Left colon (tissue), 2 donors: ENCODE measurements around the gene ESPNL. TPM values are rescaled to one million over a fixed set of nuclear protein-coding genes. Genes with fewer than 3 reads are reported as not detected.

Experiments used
- ATAC-seq: fragments of 200-7000 bp; cut with Tn5 transposase; one replicate; pipeline ENCODE4 v1.9.1; 2020; ENCODE audit warnings: mild to moderate bottlenecking, moderate library complexity
- DNase-seq, 2 donors: peaks; one replicate each; pipeline ENCODE4 v3.0.0-alpha.2; 2020
- intact Hi-C, 2 donors: fragments of 100-400 bp; cut with DNase I in 1 of 2; cut with micrococcal nuclease in 1 of 2; formaldehyde crosslinking; loops; one replicate each; pipeline versions ENCODE4 v1.11.2 to v1.14.0; 2022; cut with DNase I, micrococcal nuclease
- total RNA-seq, 2 donors: library from RNA; stranded (reverse); fragmentation: NEBNext Ultra II Directional; extraction: Animal tissue kit (Norgen Biotek cat#: 25700); gene quantifications; one replicate each; pipeline ENCODE4 v1.2.1, GENCODE V29; 2021
- donor health status: DM: no; HTN: no; CAD: no.
- donor health status: DM: yes; HTN: yes; CAD: no.

The ESPNL gene
- total RNA-seq, 2 donors from 2014 or later: 0.06 to 0.25 TPM

DNA sequence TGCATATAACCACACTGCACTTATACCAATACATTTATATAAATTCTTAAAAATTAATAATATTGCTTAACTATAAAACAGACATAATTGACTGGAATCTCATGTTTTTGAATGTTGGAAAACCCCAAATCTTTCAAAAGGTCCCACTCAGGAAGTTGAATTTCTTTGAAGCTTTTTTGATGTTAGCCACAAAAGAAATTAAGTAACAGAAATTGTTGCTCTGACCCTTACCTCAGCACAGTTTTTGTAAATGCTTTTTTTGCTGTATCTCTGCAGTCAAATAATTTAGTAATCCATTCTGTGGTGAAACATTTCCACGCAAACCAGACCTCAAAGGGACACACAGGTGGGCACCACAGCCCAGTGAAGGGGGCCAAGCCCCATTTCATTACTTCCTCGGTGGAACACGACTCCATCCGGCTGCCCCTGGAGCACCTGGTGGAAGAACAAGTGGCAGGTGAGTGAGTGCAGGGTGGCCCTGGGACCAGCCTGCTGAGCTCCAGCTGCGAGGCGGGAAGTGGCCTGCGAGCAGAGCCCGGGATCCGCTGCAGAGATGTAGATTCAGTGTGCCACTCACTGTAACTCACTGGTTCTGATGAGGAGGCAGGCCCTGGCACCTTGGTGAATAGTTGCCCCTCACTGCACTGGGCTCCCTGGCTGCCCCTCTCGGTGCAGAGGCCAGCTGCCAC, 31.0 kb upstream of the ESPNL start:
- ATAC-seq: no peak
- no peak for DNase-seq
- intact Hi-C loops: no loop called here

DNA sequence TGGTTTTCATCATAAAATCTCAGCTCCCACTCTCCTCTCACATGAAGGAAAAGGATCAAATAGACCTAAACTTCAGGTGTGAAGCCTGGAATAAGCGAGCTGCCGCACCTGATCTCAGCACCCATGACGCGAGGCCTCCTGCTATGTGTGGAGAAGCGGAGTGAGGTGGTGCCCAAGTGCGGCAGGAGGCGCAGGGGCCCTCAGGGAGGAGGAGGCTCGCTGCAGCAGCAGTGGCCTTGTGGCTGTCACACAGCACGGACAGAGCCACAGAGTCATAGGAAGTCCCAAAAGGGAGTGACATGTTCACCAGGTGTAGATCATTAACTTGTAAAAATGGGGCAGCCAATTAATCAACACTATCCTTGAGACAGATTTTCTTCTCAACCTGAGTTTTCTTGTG, 30.3 kb upstream of the ESPNL start:
- DNase-seq: no peak
- ATAC-seq: no peak
- intact Hi-C loops: no loop called here

DNA sequence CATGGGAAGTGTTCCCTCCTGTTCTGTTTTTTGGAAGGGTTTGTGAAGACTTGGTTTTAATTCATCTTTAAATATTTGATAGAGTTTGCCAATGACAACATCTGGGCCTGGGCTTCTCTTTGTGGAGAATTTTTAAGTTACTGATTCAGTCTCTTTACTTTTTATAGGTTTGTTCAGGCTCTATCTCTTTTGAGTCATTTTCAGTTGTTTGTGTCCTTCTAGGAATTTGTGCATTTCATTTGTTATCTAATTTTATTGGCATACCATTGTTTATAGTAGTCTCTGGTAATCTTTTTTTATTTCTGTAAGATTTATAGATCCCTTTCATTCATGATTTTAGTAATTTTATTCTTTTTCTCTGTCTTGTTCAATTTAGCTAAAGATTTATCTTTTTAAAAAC, 24.7 kb upstream of the ESPNL start:
- DNase-seq: no peak
- no peak for ATAC-seq
- intact Hi-C loops: no loop called here

DNA sequence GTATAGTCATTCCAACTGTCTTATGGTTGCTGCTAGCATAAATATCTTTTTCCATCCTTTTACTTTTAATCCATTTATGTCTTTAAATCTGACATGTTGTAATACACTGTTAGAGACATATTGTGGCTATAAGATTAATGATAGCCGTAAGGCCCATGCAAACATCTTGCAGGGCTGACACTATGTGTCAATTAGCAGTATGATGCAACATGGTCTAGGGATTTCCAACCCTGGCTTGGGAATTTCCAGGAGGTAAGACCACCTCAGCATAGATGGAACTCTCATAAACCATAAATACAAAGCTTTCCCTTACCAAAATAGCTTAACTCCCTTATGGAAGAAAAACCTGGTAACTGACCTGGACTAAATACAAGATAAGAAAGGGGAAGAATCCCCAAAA, 22.8 kb upstream of the ESPNL start:
- ATAC-seq (no peak), DNase-seq (no peak)
- intact Hi-C loops: no loop called here

DNA sequence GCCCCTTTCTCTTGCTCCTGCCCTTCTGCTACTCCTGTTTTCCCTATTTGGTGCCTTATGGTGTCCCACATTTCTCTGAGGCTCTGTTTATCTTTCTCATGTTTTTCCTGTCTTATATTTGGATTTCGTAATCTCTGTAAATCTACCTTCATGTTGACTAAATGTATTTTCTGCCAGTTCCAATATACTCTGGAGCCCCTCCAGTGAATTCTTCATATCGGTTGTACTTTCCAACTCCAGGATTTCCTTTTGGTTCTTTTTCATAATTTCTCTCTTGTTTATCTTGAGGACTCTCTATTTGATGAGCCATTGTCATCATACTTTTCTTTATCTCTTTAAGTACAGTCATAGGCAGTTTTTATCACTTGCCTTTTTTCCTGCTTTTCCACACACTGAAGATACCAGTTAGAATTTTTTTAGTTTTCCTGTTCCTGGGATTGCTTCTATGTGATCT, 20.2 kb upstream of the ESPNL start:
- intact Hi-C loops: no loop called here
- DNase-seq (no peak), ATAC-seq (no peak)

DNA sequence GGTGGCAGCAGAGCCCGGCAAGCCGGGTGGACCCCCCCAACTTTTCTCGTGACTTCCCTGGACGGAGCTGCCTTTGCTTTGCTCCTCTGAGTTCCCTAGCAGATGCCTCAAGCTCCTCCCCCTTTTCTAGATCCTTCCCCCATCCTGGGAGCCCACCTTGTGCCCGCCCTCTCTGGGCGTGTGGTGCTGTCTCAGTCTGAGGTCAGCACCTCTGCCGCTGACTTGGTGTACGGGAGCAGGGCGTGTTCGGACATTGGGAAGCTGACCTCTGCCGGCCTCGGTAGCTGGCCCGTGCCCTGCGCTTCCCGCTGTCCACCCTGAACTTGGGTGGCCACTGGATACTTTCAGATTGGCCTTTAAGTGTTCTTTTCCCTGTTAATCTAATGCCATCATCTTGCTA, 19.6 kb upstream of the ESPNL start:
- ATAC-seq: no peak
- intact Hi-C loops: no loop called here
- DNase-seq: no peak

DNA sequence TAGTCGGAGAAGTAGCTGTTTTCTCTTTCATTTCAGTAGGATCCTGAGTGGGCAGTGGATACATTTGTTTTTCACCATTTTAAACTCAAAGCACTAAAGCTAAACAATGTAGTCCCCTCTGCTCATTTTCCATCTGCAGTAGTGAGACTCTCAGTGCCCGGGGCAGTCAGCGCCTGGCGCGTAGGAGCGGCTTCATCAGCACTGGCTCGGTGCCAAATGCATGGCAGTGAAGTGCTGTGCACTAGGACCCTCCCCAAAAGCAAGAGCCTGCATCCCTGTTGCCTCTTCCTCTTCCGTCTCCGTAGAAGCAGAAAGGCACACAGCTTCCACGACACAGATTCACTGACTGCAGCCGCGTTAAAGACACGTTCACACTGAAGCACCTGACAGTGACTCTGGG, 19.0 kb upstream of the ESPNL start:
- no peak for DNase-seq
- no peak for ATAC-seq
- intact Hi-C loops: no loop called here

DNA sequence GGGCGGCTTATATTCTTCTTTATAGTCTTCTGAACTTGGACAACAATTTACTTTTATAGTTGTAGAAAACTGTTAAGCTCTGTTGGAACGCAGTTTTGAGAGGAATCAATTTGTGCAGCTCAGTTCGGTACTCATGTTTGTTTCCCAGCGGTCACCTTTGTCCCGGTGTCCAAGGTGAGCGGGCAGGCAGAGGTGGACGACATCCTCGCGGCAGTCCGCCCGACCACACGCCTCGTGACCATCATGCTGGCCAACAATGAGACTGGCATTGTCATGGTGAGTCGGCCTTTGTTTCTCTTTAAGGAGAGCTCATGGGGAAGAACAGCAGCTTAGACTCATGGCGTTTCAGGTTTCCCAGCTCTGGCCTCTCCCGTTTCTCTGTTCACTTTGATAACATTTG, 18.6 kb upstream of the ESPNL start:
- ATAC-seq: no peak
- intact Hi-C loops: no loop called here
- no peak for DNase-seq

DNA sequence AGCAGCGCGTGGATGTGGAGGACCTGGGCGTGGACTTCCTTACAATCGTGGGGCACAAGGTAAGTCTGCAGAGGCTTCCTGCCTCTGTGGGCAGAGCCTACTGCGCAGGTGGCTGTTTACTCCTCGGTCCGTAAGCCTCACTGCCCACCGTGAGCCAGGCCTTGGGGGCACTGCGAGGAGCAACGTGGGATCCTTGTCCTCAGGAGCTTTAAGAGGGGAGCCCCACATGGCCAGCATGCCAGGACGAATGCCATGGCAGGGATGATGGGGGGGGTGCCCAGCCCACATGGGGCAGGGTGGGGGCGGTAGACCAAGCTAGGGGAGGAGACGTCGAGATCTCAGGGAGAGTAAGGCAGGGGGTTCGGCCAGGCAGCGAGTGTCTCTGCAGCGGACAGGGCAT, 18.0 kb upstream of the ESPNL start:
- DNase-seq (no peak), ATAC-seq (no peak)
- intact Hi-C loops: no loop called here

DNA sequence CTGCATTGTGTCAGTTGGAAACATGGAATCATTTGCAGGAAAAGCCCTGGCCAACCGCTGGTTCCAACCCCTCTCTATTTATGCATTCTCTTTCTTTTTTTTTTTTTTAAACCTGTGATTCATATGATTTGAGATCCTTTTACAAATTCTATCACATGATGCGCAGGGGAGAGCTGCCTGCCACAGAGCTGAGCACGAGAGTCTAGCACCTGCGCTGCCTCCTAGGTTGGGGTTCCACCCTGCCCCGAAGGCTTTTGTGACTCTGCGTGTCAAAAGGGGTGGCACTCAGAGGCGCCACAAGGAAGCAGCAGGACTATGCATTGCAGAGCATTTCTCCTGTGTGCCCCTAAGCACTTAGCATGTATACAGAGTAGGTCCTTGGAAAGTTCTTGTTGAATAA, 17.3 kb upstream of the ESPNL start:
- ATAC-seq: no peak
- no peak for DNase-seq
- intact Hi-C loops: no loop called here

DNA sequence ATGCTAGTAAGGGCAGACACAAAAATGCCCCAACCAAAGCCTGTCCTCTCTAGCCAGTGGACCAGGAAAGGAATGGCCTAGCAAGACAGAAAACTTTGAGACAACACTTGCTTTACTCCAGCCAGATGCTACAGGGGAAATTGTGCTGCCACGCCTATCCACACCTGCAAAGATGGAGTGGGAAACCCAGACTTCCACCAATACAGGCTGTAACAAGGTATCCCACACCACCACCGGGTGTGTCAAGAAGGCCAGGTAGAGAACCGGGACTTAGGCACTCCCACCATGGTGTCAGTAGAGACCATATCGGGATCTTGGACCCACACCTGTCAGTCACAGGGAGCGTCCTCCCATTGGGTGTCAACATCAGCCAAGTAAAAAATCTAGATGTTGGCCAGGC, 16.2 kb upstream of the ESPNL start:
- intact Hi-C loops: no loop called here
- DNase-seq: no peak
- no peak for ATAC-seq

DNA sequence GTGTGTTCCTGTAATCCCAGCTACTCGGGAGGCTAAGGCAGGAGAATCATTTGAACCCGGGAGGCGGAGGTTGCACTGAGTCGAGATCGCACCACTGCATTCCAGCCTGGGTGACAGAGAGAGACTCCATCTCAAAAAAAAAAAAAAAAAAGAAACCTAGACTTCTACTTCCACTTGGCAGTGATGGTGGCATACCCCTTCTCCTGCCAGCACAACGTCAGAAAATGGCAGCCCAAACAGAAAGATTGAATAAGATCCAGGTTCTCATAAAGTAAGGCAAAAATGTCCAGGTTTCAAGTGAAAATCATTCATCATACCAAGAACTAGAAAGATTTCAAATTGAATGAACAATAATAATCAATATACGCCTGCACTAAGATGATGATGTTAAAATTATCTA, 15.4 kb upstream of the ESPNL start:
- DNase-seq (no peak), ATAC-seq (no peak)
- intact Hi-C loops: no loop called here

DNA sequence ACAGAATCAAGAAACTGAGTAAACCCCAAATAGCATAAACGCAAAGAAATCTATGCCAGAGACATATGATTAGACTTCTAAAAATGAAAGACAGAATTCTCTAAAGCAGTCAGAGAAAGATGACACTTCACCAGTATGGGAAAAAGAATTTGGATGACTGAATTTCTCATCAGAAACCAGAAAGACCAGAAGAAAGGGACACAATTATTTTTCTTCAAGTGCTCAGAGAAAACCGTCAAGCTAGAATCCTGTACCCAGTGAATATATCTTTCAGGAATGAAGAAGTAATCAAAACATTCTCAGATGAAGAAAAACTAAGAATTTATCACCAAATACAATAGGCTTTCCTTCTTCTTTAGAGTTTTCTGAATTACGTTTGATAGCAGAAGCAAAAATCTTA, 14.2 kb upstream of the ESPNL start:
- ATAC-seq (no peak), DNase-seq (no peak)
- intact Hi-C loops: no loop called here

DNA sequence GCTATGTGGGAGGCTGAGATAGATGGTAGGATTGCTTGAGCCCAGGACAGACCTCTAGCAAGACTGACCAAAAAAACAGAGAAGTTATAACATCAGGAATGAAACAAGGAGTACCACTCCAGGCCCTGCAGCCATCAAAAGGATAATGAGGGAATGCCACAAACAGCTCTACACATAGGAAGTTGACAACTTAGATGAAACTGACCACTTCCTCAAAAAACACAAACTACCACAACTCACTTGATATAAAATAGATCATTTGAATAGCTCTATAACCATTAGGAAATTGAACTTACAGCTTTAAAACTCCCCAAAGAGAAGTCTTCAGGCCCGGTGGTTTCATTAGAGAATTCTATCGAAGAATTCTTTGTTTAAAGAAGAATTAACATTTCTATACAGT, 12.9 kb upstream of the ESPNL start:
- ATAC-seq (no peak), DNase-seq (no peak)
- intact Hi-C loops: no loop called here

DNA sequence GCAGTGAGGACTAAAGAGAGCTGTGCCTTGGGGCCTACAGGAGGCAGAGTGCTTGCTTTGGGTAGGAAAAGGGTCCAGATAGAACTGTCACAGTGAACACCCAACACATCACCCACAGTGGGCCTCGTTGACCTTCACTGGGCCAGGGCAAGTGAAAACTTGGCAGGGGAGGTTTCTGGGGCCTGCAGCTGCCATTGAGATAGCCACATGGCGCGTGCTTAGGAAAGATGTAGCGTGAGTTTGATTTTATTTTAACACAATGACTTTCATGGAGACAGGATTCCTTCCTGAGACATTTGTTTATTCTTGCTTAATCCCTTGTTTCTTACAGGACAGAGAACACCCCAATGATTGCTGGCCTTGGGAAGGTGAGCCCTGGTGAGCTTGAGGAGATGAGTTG, 9.3 kb upstream of the ESPNL start:
- intact Hi-C loops: no loop called here
- no peak for DNase-seq
- ATAC-seq: no peak

DNA sequence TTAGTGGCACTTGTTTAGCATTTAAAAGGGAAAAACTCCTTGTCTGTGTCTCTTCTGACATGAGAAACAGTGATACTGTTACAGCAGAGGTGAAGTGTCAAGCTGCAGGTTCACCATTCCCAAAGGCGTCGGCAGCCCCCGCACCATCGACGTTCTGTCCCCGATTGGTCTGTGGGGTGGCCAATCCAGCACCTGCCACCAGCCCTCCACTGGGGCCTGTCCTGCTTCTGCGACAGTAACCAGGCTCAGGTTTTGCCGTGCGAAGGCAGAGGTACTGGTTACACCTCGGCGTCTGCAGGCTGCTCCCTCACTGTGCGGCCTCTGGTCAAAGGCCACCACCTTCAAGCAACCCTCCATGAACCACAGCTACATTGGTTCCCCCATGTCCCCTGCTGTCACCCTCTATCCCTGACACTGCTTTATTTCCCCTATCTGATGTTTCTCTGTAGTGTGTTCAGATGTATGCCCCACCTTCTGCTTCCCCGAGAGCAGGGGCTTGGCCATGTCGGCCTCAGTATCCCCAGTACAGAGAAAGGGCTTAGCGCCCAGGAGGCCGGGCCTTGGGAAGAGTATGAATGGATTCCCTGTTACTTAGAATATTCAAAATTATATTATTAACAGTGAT, 8.6 kb upstream of the ESPNL start:
- intact Hi-C loops: no loop called here
- no peak for DNase-seq

DNA sequence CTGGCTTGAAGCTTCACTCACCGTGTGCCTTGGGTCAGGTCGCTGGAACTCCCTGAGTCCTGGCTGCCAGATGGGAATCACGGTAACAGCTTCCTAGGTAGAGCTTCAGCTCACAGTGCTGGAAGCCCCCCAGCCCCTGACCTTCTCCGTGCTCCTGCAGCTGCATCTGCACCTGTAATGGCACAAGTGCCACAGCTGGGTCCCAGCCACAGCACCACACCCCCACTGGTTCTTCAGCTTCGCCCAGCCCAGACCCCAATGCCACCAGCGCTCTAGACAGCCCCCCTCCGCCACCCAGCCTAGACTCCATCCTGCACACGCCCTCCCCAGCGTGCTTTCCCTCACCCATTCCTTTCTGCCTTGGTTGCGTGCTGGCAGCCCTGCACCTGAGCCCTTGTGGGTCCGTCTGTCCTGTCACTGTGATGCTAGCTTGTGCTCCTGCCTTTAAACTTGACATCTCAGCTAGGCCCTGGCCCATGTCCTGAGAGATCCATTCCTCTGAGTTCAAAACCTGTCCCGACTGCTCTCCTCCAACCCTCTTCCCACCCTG, 7.6 kb upstream of the ESPNL start:
- intact Hi-C loops: no loop called here
- no peak for ATAC-seq
- DNase-seq: no peak

More for the DNA sequence above, 8.6 kb upstream of the ESPNL start:
- no peak for ATAC-seq

DNA sequence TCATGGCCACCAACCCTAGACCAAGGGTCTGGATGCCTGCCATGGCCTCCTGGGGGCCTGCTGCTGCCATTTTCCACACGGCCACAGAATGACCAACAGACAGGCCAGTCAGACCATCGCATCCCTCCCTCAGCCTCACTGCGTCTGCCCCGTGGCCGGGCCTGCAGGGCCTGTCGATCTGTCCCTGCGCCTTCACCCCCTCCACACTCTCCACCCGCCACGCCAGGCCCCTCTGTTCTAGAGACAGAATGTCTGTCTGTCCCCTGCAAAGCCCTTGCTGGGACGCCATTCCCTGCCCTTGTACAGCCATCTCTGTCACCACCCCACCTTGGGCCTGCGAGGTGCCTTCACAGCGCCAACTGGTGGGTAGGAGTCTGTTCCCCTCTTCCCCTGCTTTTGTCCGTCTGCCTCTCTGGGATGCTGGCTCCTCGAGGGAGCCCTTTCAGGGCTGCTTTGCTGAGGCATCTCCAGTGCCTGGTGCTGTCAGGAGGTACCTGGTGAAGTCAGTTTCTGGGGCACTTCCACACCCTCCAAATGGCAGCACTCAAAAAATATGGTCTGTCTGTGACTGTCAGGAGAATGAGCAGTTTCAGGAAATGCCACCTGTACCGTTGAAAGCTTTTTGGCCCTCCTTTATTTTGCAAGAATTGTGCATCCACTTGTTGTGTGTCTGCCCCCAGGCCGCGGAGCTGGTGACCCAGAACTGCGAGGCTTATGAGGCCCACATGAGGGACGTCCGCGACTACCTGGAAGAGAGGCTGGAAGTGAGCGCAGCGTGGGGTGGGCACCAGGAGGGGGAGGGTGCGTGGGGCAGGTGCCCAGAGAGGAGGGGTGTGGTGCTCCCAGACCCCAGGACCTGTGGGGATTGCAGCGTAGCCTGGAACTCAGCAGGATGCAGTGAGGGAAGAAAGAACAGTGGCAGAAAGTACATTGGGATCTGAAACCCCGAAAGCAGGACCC, 6.7 kb upstream of the ESPNL start:
- intact Hi-C loops: no loop called here
- DNase-seq (no peak), ATAC-seq (no peak)

DNA sequence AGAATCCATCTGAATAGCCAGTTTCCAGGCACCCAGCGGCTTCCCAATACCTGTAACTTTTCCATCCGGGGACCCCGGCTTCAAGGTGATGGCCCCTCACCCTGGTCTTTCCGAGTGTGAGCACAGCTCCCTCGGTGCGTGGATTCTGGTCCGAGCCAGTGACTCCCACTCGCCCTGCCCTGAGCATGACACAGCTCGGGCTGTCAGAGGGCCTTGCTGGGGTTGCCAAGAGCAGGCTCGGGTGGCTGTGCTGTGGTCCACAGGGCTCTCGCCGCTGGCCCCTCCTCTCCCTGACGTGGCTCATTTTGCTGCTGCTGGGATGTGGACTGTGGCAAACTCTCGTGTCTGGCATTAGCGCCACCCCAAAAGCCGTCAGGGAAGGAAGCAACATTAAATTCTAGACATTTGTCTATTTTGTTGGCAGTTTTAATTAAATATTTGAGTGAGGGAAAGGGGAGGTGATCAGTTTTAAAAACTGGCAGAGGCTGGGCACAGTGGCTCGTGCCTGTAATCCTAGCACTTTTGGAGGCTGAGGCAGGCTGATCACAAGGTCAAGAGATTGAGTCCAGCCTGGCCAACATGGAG, 5.6 kb upstream of the ESPNL start:
- no peak for DNase-seq
- ATAC-seq: no peak

More for the DNA sequence above, 5.6 kb upstream of the ESPNL start:
- intact Hi-C loops: no loop called here
